CD4-positive, alpha-beta memory T cell (primary cell): ENCODE data around the gene ZNF709. TPM values are rescaled to one million over a fixed set of nuclear protein-coding genes. Genes with fewer than 3 reads are reported as not detected.
"Not testable (repeated sequence)": the region's sequence is repeated elsewhere in the genome, so short reads cannot be mapped to it uniquely, and the experiment has no call there.

Experiments used
- CTCF ChIA-PET: fragments of 350-600 bp; sonication (Branson Sonifier 250); formaldehyde crosslinking; loops from one replicate; lab custom pipeline; 2021; ENCODE audit warnings: inconsistent platforms; ENCODE audit not compliant: partially characterized antibody; lab: Charles Lee
- POLR2A ChIA-PET: fragments of 350-600 bp; sonication (Branson Sonifier 250); formaldehyde crosslinking; loops from one replicate; lab custom pipeline; 2021; ENCODE audit not compliant: partially characterized antibody; lab: Charles Lee
- DNase-seq, 5 donors: peaks; one replicate each; pipeline versions ENCODE4 v3.0.0 to v3.0.0-alpha.2; 2020 to 2022; ENCODE audit warnings: mixed read lengths in 1 of 5
- H3K27ac ChIP-seq: one replicate; pipeline ENCODE4 v1.7.0; 2013; ENCODE audit warnings: low read depth, low read length
- H3K27me3 ChIP-seq: 2 replicates; pipeline ENCODE4 v1.7.0; 2013; ENCODE audit warnings: mild to moderate bottlenecking, low read length, moderate library complexity; ENCODE audit not compliant: insufficient read depth
- H3K36me3 ChIP-seq: 2 replicates; pipeline ENCODE4 v1.7.0; 2013; ENCODE audit warnings: mild to moderate bottlenecking, low read length, moderate library complexity; ENCODE audit not compliant: insufficient read depth
- H3K4me1 ChIP-seq: 2 replicates; pipeline ENCODE4 v1.7.0; 2013; ENCODE audit warnings: mild to moderate bottlenecking, low read length, moderate library complexity; ENCODE audit not compliant: insufficient read depth
- H3K4me3 ChIP-seq, 2 donors: one replicate each; pipeline ENCODE4 v1.7.0; 2013; ENCODE audit warnings: low read length in 2 of 2, mild to moderate bottlenecking in 1 of 2
- H3K9me3 ChIP-seq, 2 donors: one replicate each; pipeline ENCODE4 v1.7.0; 2013; ENCODE audit warnings: low read length in 2 of 2, control low read depth in 1 of 2; ENCODE audit not compliant: control insufficient read depth in 1 of 2
- H3K27ac Mint-ChIP-seq, 7 donors: one replicate each; pipeline ENCODE4 v1.8.0; 2020 to 2021; ENCODE audit warnings: mixed read lengths in 7 of 7, mild to moderate bottlenecking in 6 of 7, inconsistent platforms in 3 of 7, moderate library complexity in 3 of 7
- H3K27me3 Mint-ChIP-seq, 2 donors: one replicate each; pipeline ENCODE4 v1.8.0; 2020 to 2021; ENCODE audit warnings: mixed read lengths in 2 of 2
- H3K36me3 Mint-ChIP-seq, 2 donors: one replicate each; pipeline ENCODE4 v1.8.0; 2020 to 2021; ENCODE audit warnings: mixed read lengths in 2 of 2, inconsistent platforms in 1 of 2, mild to moderate bottlenecking in 1 of 2
- H3K4me1 Mint-ChIP-seq, 4 donors: one replicate each; pipeline ENCODE4 v1.8.0; 2020 to 2021; ENCODE audit warnings: mixed read lengths in 4 of 4, mild to moderate bottlenecking in 1 of 4
- H3K4me3 Mint-ChIP-seq, 8 donors: one replicate each; pipeline ENCODE4 v1.8.0; 2020 to 2021; ENCODE audit warnings: mixed read lengths in 8 of 8, mild to moderate bottlenecking in 7 of 8, moderate library complexity in 6 of 8, inconsistent platforms in 3 of 8
- H3K9me3 Mint-ChIP-seq, 8 donors: one replicate each; pipeline ENCODE4 v1.8.0; 2020 to 2021; ENCODE audit warnings: mixed read lengths in 8 of 8, mild to moderate bottlenecking in 5 of 8, inconsistent platforms in 3 of 8, moderate library complexity in 1 of 8
- intact Hi-C: fragments of 100-400 bp; cut with micrococcal nuclease; formaldehyde crosslinking; loops from one replicate; pipeline ENCODE4 v1.15.1; 2023
- polyA plus RNA-seq, 2 donors: library from polyadenylated mRNA; unstranded; fragments of 300-500 nt; fragmentation: Illumina TruSeq; gene quantifications; one replicate each; pipeline ENCODE4 v1.2.3, GENCODE V29; 2021
- total RNA-seq, 2 experiments: library from RNA; stranded (reverse); gene quantifications; one replicate each; pipeline ENCODE4 v1.2.3, GENCODE V29; 2021

Gene ZNF709
- total and polyA plus RNA-seq, 4 experiments from 2014 or later = 1.1 to 9.6 (median 4.7) TPM

GRCh38 chr19:12496480-12496879 is 11.9 kb upstream of the ZNF709 start:
- no peaks in the 10 kb centered on the region for H3K9me3 Mint-ChIP-seq
- no peaks in the 10 kb centered on the region for H3K36me3 Mint-ChIP-seq
- Histone ChIP-seq H3K27ac (no peak overlapping the region), H3K4me1 (peaks cover 5% of the 10 kb centered on the region), H3K4me3 (no peak overlapping the region), H3K9me3 (no peaks in the 10 kb centered on the region), H3K36me3 (no peaks in the 10 kb centered on the region), H3K27me3 (no peaks in the 10 kb centered on the region)
- no peaks in the 10 kb centered on the region for H3K27me3 Mint-ChIP-seq
- peaks cover 7 to 16% (median 11%) of the 10 kb centered on the region in 4 donors for H3K4me1 Mint-ChIP-seq
- DNase-seq = no peak
- peak overlapping the region in 7 of 8 donors; percentile 3 to 98 (median 91) for H3K4me3 Mint-ChIP-seq
- CTCF ChIA-PET = interaction anchor here (0.9 to 1.8 kb wide), 7 partner anchors 10 to 699 kb away, joined by 3 to 8 read pairs (median 4); partner anchors contain the start of genes ZNF20 and ZNF443
- intact Hi-C loops = loop anchor here (5.0 kb wide), 1 partner anchor 116 kb away; the partner anchor contains the start of genes ZNF490 and ZNF791
- H3K27ac Mint-ChIP-seq = peak overlapping the region in 2 of 7 donors; percentile 35 to 89
- POLR2A ChIA-PET = interaction anchor here (0.6 to 3.0 kb wide), 6 partner anchors 13 to 333 kb away, joined by 3 to 31 read pairs (median 7); partner anchors contain the start of genes ZNF136, ZNF443, ZNF563 and ZNF709

GRCh38 chr19:12495002-12495802 is 10.6 kb upstream of the ZNF709 start:
- CTCF ChIA-PET = interaction anchor here (0.9 to 1.8 kb wide), 12 partner anchors 9 to 506 kb away, joined by 3 to 8 read pairs (median 4); partner anchors contain the start of genes ZNF136 and ZNF443
- Histone ChIP-seq H3K36me3 (no peaks in the 10 kb centered on the region), H3K4me1 (peaks cover 5% of the 10 kb centered on the region), H3K4me3 (peak overlapping the region; percentile 62 to 64), H3K9me3 (no peaks in the 10 kb centered on the region), H3K27me3 (no peaks in the 10 kb centered on the region), H3K27ac (peak overlapping the region; percentile 51)
- Mint-ChIP-seq H3K4me3 (peak overlapping the region; percentile 87 to 98 (median 92)), H3K27ac (peak overlapping the region; percentile 89 to 97 (median 96)), H3K27me3 (no peaks in the 10 kb centered on the region), H3K9me3 (no peaks in the 10 kb centered on the region), H3K36me3 (no peaks in the 10 kb centered on the region), H3K4me1 (peaks cover 7 to 16% (median 11%) of the 10 kb centered on the region in 4 donors)
- peak; percentile 86 to 94 (median 92) for DNase-seq
- POLR2A ChIA-PET = interaction anchor here (0.6 to 3.0 kb wide), 25 partner anchors 8 to 1114 kb away, joined by 3 to 31 read pairs (median 4); partner anchors contain the start of genes DHPS, DNASE2, MAN2B1 and ZNF136
- intact Hi-C loops = loop anchor here (1.0 to 5.0 kb wide), 8 partner anchors 11 to 293 kb away; partner anchors contain the start of genes MAN2B1, WDR83, ZNF490 and ZNF563

GRCh38 chr19:12494260-12494860 is 9.7 kb upstream of the ZNF709 start:
- Mint-ChIP-seq H3K27ac (peak overlapping the region in 4 of 7 donors; percentile 64 to 96 (median 86)), H3K27me3 (no peaks in the 10 kb centered on the region), H3K9me3 (no peaks in the 10 kb centered on the region), H3K36me3 (no peaks in the 10 kb centered on the region), H3K4me1 (peaks cover 7 to 16% (median 11%) of the 10 kb centered on the region in 4 donors), H3K4me3 (peak overlapping the region; percentile 24 to 96 (median 72))
- Histone ChIP-seq H3K4me1 (peaks cover 5% of the 10 kb centered on the region), H3K27me3 (no peaks in the 10 kb centered on the region), H3K36me3 (no peaks in the 10 kb centered on the region), H3K9me3 (no peaks in the 10 kb centered on the region), H3K4me3 (peak overlapping the region in 1 of 2 donors; percentile 62), H3K27ac (no peak overlapping the region)
- ChIA-PET POLR2A (interaction anchor here (0.6 to 3.0 kb wide), 20 partner anchors 11 to 758 kb away, joined by 3 to 31 read pairs (median 4); partner anchors contain the start of genes DHPS, DNASE2, MAN2B1 and ZNF136), CTCF (interaction anchor here (0.6 to 1.8 kb wide), 9 partner anchors 15 to 332 kb away, joined by 3 to 8 read pairs (median 4); partner anchors contain the start of genes ZNF136 and ZNF443)
- intact Hi-C loops = loop anchor here (2.0 kb wide), 2 partner anchors 94 to 172 kb away; partner anchors contain the start of genes MAN2B1, WDR83 and ZNF799
- no peak for DNase-seq

GRCh38 chr19:12486265-12486783 is 1.7 kb upstream of the ZNF709 start:
- H3K27me3 Mint-ChIP-seq, H3K9me3 ChIP-seq, H3K27me3 ChIP-seq, DNase-seq, H3K4me3 ChIP-seq, H3K27ac ChIP-seq, H3K36me3 ChIP-seq, H3K9me3 Mint-ChIP-seq, H3K27ac Mint-ChIP-seq, H3K36me3 Mint-ChIP-seq, intact Hi-C loops: not testable (repeated sequence)
- peaks cover 23 to 35% (median 28%) of the 10 kb centered on the region in 4 donors for H3K4me1 Mint-ChIP-seq
- peaks cover 26% of the 10 kb centered on the region for H3K4me1 ChIP-seq
- ChIA-PET POLR2A (interaction anchor here (1.3 kb wide), 1 partner anchor 9 kb away, joined by 7 read pairs; no protein-coding TSS in a partner anchor), CTCF (interaction anchor here (1.4 kb wide), 1 partner anchor 9 kb away, joined by 4 read pairs; no protein-coding TSS in a partner anchor)
- H3K4me3 Mint-ChIP-seq = peak overlapping the region in 4 of 8 donors; percentile 17 to 57 (median 52)

- intact Hi-C loops = loop anchor here (2.0 kb wide), 1 partner anchor 45 kb away; the partner anchor contains the start of gene ZNF443
- ChIA-PET POLR2A (interaction anchor here (4.2 kb wide), 1 partner anchor 10 kb away, joined by 31 read pairs; no protein-coding TSS in a partner anchor), CTCF (no interaction called here)
- Histone ChIP-seq H3K9me3 (no peaks in the 10 kb centered on the region), H3K4me1 (peaks cover 26% of the 10 kb centered on the region), H3K36me3 (no peaks in the 10 kb centered on the region), H3K27ac (no peak overlapping the region), H3K27me3 (no peaks in the 10 kb centered on the region), H3K4me3 (peak overlapping the region in 1 of 2 donors; percentile 91)
- peak overlapping the region in 6 of 7 donors; percentile 92 to 97 (median 96) for H3K27ac Mint-ChIP-seq
- DNase-seq = no peak
- peaks cover 23 to 36% (median 28%) of the 10 kb centered on the region in 4 donors for H3K4me1 Mint-ChIP-seq
- H3K4me3 Mint-ChIP-seq = peak overlapping the region; percentile 94 to 98 (median 96)
- H3K36me3 Mint-ChIP-seq = peaks cover 0 to 6% of the 10 kb centered on the region in 2 donors
- H3K9me3 Mint-ChIP-seq = no peaks in the 10 kb centered on the region
- no peaks in the 10 kb centered on the region for H3K27me3 Mint-ChIP-seq
These were observed 955 bp upstream of the ZNF709 start for GRCh38 chr19:12485571-12485970.

GRCh38 chr19:12485052-12485416 is 418 bp upstream of the ZNF709 start:
- Histone ChIP-seq H3K27ac (peak overlapping the region; percentile 77), H3K9me3 (no peaks in the 10 kb centered on the region), H3K36me3 (no peaks in the 10 kb centered on the region), H3K4me3 (peak overlapping the region; percentile 91 to 99), H3K27me3 (no peaks in the 10 kb centered on the region), H3K4me1 (peaks cover 26% of the 10 kb centered on the region)
- ChIA-PET CTCF (no interaction called here), POLR2A (interaction anchor here (1.0 to 4.2 kb wide), 4 partner anchors 11 to 152 kb away, joined by 3 to 31 read pairs (median 6); partner anchors contain the start of genes ZNF443 and ZNF563)
- Mint-ChIP-seq H3K27me3 (no peaks in the 10 kb centered on the region), H3K36me3 (peaks cover 0 to 6% of the 10 kb centered on the region in 2 donors), H3K4me1 (peaks cover 23 to 36% (median 28%) of the 10 kb centered on the region in 4 donors), H3K27ac (peak overlapping the region; percentile 83 to 97 (median 95)), H3K9me3 (no peaks in the 10 kb centered on the region), H3K4me3 (peak overlapping the region; percentile 94 to 98 (median 96))
- DNase-seq = no peak
- intact Hi-C loops = loop anchor here (2.0 kb wide), 1 partner anchor 44 kb away; the partner anchor contains the start of gene ZNF443
